Astrocyte (in vitro differentiated cells and primary cell): ENCODE measurements around the gene ENPEP. TPM values are rescaled to one million over a fixed set of nuclear protein-coding genes. Genes with fewer than 3 reads are reported as not detected.

Experiments used
- DNase-seq: peaks from one replicate; pipeline ENCODE4 v3.0.0-alpha.2; 2010; ENCODE audit warnings: low read depth
- FAIRE-seq: peaks from 2 replicates; lab custom pipeline; 2011; peaks lifted over from hg19 to GRCh38; lab: Jason Lieb, UNC
- H2AFZ ChIP-seq: 2 replicates; pipeline ENCODE4 v1.6.0; 2012; ENCODE audit warnings: low read depth, low read length, inconsistent platforms
- H3K27ac ChIP-seq: 2 replicates; pipeline ENCODE4 v1.5.1; 2011; ENCODE audit warnings: low read depth, low read length, inconsistent platforms
- H3K27me3 ChIP-seq: 2 replicates; pipeline ENCODE4 v1.6.0; 2011; ENCODE audit warnings: low read length, inconsistent platforms; ENCODE audit not compliant: insufficient read depth
- H3K36me3 ChIP-seq: 2 replicates; pipeline ENCODE4 v1.5.1; 2011; ENCODE audit warnings: low read length, inconsistent platforms; ENCODE audit not compliant: insufficient read depth
- H3K4me1 ChIP-seq: 2 replicates; pipeline ENCODE4 v1.5.1; 2011; ENCODE audit warnings: low read length, inconsistent platforms; ENCODE audit not compliant: insufficient read depth
- H3K4me2 ChIP-seq: 2 replicates; pipeline ENCODE4 v1.6.0; 2012; ENCODE audit warnings: low read length, inconsistent platforms
- H3K4me3 ChIP-seq: 2 replicates; pipeline ENCODE4 v1.5.1; 2011; ENCODE audit warnings: low read depth, mild to moderate bottlenecking, low read length, inconsistent platforms; ENCODE audit not compliant: insufficient read depth
- H3K79me2 ChIP-seq: 2 replicates; pipeline ENCODE4 v1.6.0; 2012; ENCODE audit warnings: mild to moderate bottlenecking, low read length, inconsistent platforms; ENCODE audit not compliant: insufficient read depth
- H3K9ac ChIP-seq: 2 replicates; pipeline ENCODE4 v1.6.0; 2012; ENCODE audit warnings: mild to moderate bottlenecking, low read length, inconsistent platforms
- H3K9me3 ChIP-seq: 2 replicates; pipeline ENCODE4 v1.5.1; 2012; ENCODE audit warnings: low read depth, mild to moderate bottlenecking, low read length, inconsistent platforms; ENCODE audit not compliant: insufficient read depth
- H4K20me1 ChIP-seq: 2 replicates; pipeline ENCODE4 v1.6.0; 2012; ENCODE audit warnings: low read length, inconsistent platforms; ENCODE audit not compliant: insufficient read depth
- H3K27ac Mint-ChIP-seq: one replicate; pipeline ENCODE4 v1.8.0; 2021; ENCODE audit warnings: mild to moderate bottlenecking, mixed read lengths; ENCODE audit not compliant: unreplicated experiment
- H3K27me3 Mint-ChIP-seq: one replicate; pipeline ENCODE4 v1.8.0; 2021; ENCODE audit warnings: low read depth, mixed read lengths; ENCODE audit not compliant: unreplicated experiment
- H3K36me3 Mint-ChIP-seq: one replicate; pipeline ENCODE4 v1.8.0; 2021; ENCODE audit warnings: low read depth, mixed read lengths; ENCODE audit not compliant: unreplicated experiment
- H3K4me1 Mint-ChIP-seq: one replicate; pipeline ENCODE4 v1.8.0; 2021; ENCODE audit warnings: low read depth, mixed read lengths; ENCODE audit not compliant: unreplicated experiment
- H3K4me3 Mint-ChIP-seq: one replicate; pipeline ENCODE4 v1.8.0; 2021; ENCODE audit warnings: mild to moderate bottlenecking, moderate library complexity, mixed read lengths; ENCODE audit not compliant: unreplicated experiment
- H3K9me3 Mint-ChIP-seq: one replicate; pipeline ENCODE4 v1.8.0; 2021; ENCODE audit warnings: mild to moderate bottlenecking, mixed read lengths; ENCODE audit not compliant: unreplicated experiment
- CTCF ChIP-seq: IDR thresholded peaks from 2 replicates; pipeline ENCODE4 v1.5.1; 2011; ENCODE audit warnings: low read depth, mild to moderate bottlenecking, inconsistent platforms, low read length, moderate library complexity; ENCODE audit not compliant: insufficient read depth
- EZH2 ChIP-seq: IDR thresholded peaks from 2 replicates; pipeline ENCODE4 v1.6.1; 2012; ENCODE audit warnings: mild to moderate bottlenecking, low read length, inconsistent platforms; ENCODE audit not compliant: insufficient read depth
- total RNA-seq: library from RNA; stranded (reverse); gene quantifications from 2 replicates; pipeline ENCODE4 v1.2.1, GENCODE V29; 2021

Gene ENPEP
- total RNA-seq, 1 donor from 2014 or later, result 1.7 TPM

- no peaks in the 10 kb centered on the region for H3K27me3 ChIP-seq
- Mint-ChIP-seq H3K9me3 (no peaks in the 10 kb centered on the region), H3K4me3 (no peak overlapping the region), H3K27me3 (peaks cover 5% of the 10 kb centered on the region), H3K27ac (no peak overlapping the region), H3K4me1 (no peaks in the 10 kb centered on the region), H3K36me3 (no peaks in the 10 kb centered on the region)
- DNase-seq (no peak), FAIRE-seq (no peak)
- H3K4me2 ChIP-seq, result no peak overlapping the region
- H3K79me2 ChIP-seq, result no peaks in the 10 kb centered on the region
- H2AFZ ChIP-seq, result no peak overlapping the region
- H3K4me1 ChIP-seq, result no peaks in the 10 kb centered on the region
- TF ChIP-seq EZH2 (no peak), CTCF (no peak)
- H3K36me3 ChIP-seq, result no peaks in the 10 kb centered on the region
- no peaks in the 10 kb centered on the region for H4K20me1 ChIP-seq
- no peak overlapping the region for H3K27ac ChIP-seq
- no peak overlapping the region for H3K9ac ChIP-seq
- no peaks in the 10 kb centered on the region for H3K9me3 ChIP-seq
- H3K4me3 ChIP-seq, result no peak overlapping the region
Observed at GRCh38 chr4:110442309-110442708, 33.6 kb upstream of the ENPEP start.

GRCh38 chr4:110442788-110443187, 33.2 kb upstream of the ENPEP start:
- H3K4me3 Mint-ChIP-seq, result no peak overlapping the region
- Histone ChIP-seq H3K27me3 (no peaks in the 10 kb centered on the region), H3K27ac (no peak overlapping the region), H3K36me3 (no peaks in the 10 kb centered on the region), H3K9me3 (no peaks in the 10 kb centered on the region), H3K4me3 (no peak overlapping the region), H3K4me2 (no peak overlapping the region), H3K9ac (no peak overlapping the region), H3K4me1 (no peaks in the 10 kb centered on the region), H4K20me1 (no peaks in the 10 kb centered on the region), H2AFZ (no peak overlapping the region), H3K79me2 (no peaks in the 10 kb centered on the region)
- H3K36me3 Mint-ChIP-seq, result no peaks in the 10 kb centered on the region
- peaks cover 5% of the 10 kb centered on the region for H3K27me3 Mint-ChIP-seq
- FAIRE-seq (no peak), DNase-seq (no peak)
- no peaks in the 10 kb centered on the region for H3K4me1 Mint-ChIP-seq
- TF ChIP-seq EZH2 (no peak), CTCF (no peak)
- H3K9me3 Mint-ChIP-seq, result no peaks in the 10 kb centered on the region
- no peak overlapping the region for H3K27ac Mint-ChIP-seq

GRCh38 chr4:110449947-110450346, 26.0 kb upstream of the ENPEP start:
- Mint-ChIP-seq H3K4me1 (peaks cover 2% of the 10 kb centered on the region), H3K27ac (no peak overlapping the region), H3K4me3 (no peak overlapping the region), H3K9me3 (peaks cover 1% of the 10 kb centered on the region), H3K36me3 (no peaks in the 10 kb centered on the region), H3K27me3 (no peaks in the 10 kb centered on the region)
- Histone ChIP-seq H4K20me1 (no peaks in the 10 kb centered on the region), H3K36me3 (no peaks in the 10 kb centered on the region), H2AFZ (no peak overlapping the region), H3K9me3 (no peaks in the 10 kb centered on the region), H3K4me1 (no peaks in the 10 kb centered on the region), H3K79me2 (no peaks in the 10 kb centered on the region), H3K4me2 (no peak overlapping the region), H3K27me3 (no peaks in the 10 kb centered on the region), H3K9ac (no peak overlapping the region), H3K4me3 (no peak overlapping the region), H3K27ac (no peak overlapping the region)
- TF ChIP-seq EZH2, result no peak
- no peak for TF ChIP-seq CTCF
- DNase-seq (no peak), FAIRE-seq (no peak)
